Measurements from ENCODE around the gene FUT8.

- TF ChIP-seq EZH2phosphoT487 (IDR thresholded peaks at IDR 0.05) (no peak), CTCF (IDR thresholded peaks at IDR 0.05) (peak; percentile 38)
These were observed 377.8 kb downstream of the FUT8 start for GRCh38 chr14:65790172-65790815.

All from neural progenitor cell (in vitro differentiated cells).